ENCODE results near the gene SDCCAG8.

SDCCAG8 gene

GRCh38 chr1:243375596-243375995 lies 119.8 kb downstream of the SDCCAG8 start:
- no peak overlapping the region for H3K27ac Mint-ChIP-seq
- no peak overlapping the region for H3K4me3 Mint-ChIP-seq
- no peaks in the 10 kb centered on the region for H3K4me1 Mint-ChIP-seq
- peaks cover 19% of the 10 kb centered on the region for H3K9me3 Mint-ChIP-seq
- no peak for TF ChIP-seq CTCF (IDR thresholded peaks at IDR 0.05)
- peaks cover 29% of the 10 kb centered on the region for H3K36me3 Mint-ChIP-seq (ENCODE audit: low read depth)
- DNase-seq: no peak
- no peaks in the 10 kb centered on the region for H3K27me3 Mint-ChIP-seq (ENCODE audit: low read depth, poor library complexity)

- Mint-ChIP-seq H3K27me3 (ENCODE audit: low read depth, poor library complexity) (no peaks in the 10 kb centered on the region), H3K4me1 (no peaks in the 10 kb centered on the region), H3K27ac (no peak overlapping the region), H3K4me3 (no peak overlapping the region), H3K36me3 (ENCODE audit: low read depth) (peaks cover 31% of the 10 kb centered on the region), H3K9me3 (peaks cover 11% of the 10 kb centered on the region)
- TF ChIP-seq CTCF (IDR thresholded peaks at IDR 0.05): no peak
- DNase-seq: no peak
Measured at GRCh38 chr1:243378669-243379068, 122.8 kb downstream of the SDCCAG8 start.

DNA sequence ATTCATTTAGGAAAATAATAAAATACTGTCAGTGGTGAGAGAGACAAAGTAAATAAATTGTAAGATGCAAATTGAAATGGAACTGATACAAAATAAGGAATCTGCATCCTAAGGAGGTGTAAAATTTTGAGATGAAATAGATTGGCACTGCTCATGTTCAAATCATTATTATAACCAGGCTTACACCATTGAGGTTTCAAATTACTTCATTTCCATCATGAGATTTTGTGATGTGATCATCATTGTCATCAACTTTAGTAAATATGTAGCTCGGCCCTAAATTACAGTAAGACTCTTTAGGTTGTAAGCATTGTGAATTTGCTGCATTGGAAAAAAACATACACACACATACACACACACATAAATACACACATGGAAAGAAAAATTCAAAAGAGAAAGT lies 123.4 kb downstream of the SDCCAG8 start:
- H3K4me1 Mint-ChIP-seq: no peaks in the 10 kb centered on the region
- H3K27ac Mint-ChIP-seq: no peak overlapping the region
- H3K36me3 Mint-ChIP-seq (ENCODE audit: low read depth): peaks cover 26% of the 10 kb centered on the region
- no peak for TF ChIP-seq CTCF (IDR thresholded peaks at IDR 0.05)
- H3K27me3 Mint-ChIP-seq (ENCODE audit: low read depth, poor library complexity): no peaks in the 10 kb centered on the region
- no peak for DNase-seq
- H3K9me3 Mint-ChIP-seq: peaks cover 6% of the 10 kb centered on the region
- H3K4me3 Mint-ChIP-seq: no peak overlapping the region

DNA sequence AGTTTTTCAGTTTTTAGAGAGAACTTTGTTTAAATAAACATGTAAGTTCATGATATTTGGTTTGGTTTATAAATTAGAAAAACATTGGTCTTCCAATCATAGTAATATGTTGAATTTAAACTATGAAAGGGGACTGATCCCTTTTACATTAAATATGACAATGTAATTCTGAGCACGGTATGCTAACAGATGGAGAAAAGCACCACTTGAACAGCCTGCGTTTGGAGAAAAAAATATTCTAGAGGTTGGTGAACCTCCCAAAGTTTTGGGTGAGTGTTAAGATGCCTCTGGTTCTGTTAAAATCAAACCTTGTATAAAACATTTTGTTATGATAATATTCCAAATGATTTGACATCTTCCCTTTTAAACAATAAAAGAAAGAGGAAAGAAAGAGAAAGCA lies 123.9 kb downstream of the SDCCAG8 start:
- TF ChIP-seq CTCF (IDR thresholded peaks at IDR 0.05): no peak

DNA sequence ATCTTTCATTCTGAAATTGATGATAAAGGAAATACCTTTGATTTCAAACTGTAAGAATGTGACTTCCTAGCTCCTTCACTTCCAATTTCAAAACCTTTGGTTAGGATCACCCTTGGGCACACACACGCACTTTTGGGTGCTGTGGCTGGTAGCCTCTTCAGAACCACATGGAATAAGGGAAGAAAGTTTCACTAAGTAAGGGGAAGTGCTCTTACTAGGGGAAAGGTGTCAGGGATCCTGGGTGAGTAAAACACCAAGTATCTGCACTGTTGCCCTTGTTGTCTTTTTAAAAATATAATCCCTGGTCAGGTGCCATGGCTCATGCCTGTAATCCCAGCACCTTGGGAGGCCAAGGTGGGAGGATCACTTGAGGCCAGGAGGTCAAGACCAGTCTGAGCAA lies 132.4 kb downstream of the SDCCAG8 start:
- Mint-ChIP-seq H3K4me1 (no peaks in the 10 kb centered on the region), H3K27ac (no peak overlapping the region), H3K27me3 (ENCODE audit: low read depth, poor library complexity) (no peaks in the 10 kb centered on the region), H3K4me3 (no peak overlapping the region), H3K9me3 (no peaks in the 10 kb centered on the region), H3K36me3 (ENCODE audit: low read depth) (peaks cover 6% of the 10 kb centered on the region)
- TF ChIP-seq CTCF (IDR thresholded peaks at IDR 0.05): no peak
- DNase-seq: no peak

More for the DNA sequence above, 123.9 kb downstream of the SDCCAG8 start:
- peaks cover under 1% of the 10 kb centered on the region for H3K9me3 Mint-ChIP-seq
- H3K27me3 Mint-ChIP-seq (ENCODE audit: low read depth, poor library complexity): no peaks in the 10 kb centered on the region
- no peak for DNase-seq
- peaks cover 21% of the 10 kb centered on the region for H3K36me3 Mint-ChIP-seq (ENCODE audit: low read depth)
- H3K27ac Mint-ChIP-seq: no peak overlapping the region
- no peaks in the 10 kb centered on the region for H3K4me1 Mint-ChIP-seq
- no peak overlapping the region for H3K4me3 Mint-ChIP-seq

GRCh38 chr1:243390162-243390791 lies 134.4 kb downstream of the SDCCAG8 start:
- no peaks in the 10 kb centered on the region for H3K27me3 Mint-ChIP-seq (ENCODE audit: low read depth, poor library complexity)
- no peaks in the 10 kb centered on the region for H3K9me3 Mint-ChIP-seq
- H3K36me3 Mint-ChIP-seq (ENCODE audit: low read depth): peaks cover 3% of the 10 kb centered on the region
- H3K4me3 Mint-ChIP-seq: no peak overlapping the region
- DNase-seq: no peak
- no peaks in the 10 kb centered on the region for H3K4me1 Mint-ChIP-seq
- TF ChIP-seq CTCF (IDR thresholded peaks at IDR 0.05): no peak
- peak overlapping the region; percentile 76 for H3K27ac Mint-ChIP-seq
